Prostate gland (tissue), 2 donors: ENCODE data around the gene FAM222A. TPM values are rescaled to one million over a fixed set of nuclear protein-coding genes. Genes with fewer than 3 reads are reported as not detected.

Experiments used
- DNase-seq: peaks from one replicate; pipeline ENCODE4 v3.0.0-alpha.2; 2019; ENCODE audit warnings: low spot score
- H3K27ac ChIP-seq, 2 donors: fragments of 200-600 bp; sonication (generic); 2 replicates each; pipeline ENCODE4 v1.5.1; 2017 to 2019
- H3K27me3 ChIP-seq: fragments of 200-600 bp; sonication (generic); replicated peaks from 2 replicates; pipeline ENCODE4 v1.5.1; 2019; ENCODE audit not compliant: insufficient read depth
- H3K36me3 ChIP-seq, 2 donors: fragments of 200-600 bp; sonication (generic); 1 replicate in 1 of 2; 2 replicates in 1 of 2; pipeline versions ENCODE4 v1.5.1 to v1.8.1; 2017 to 2019
- H3K4me1 ChIP-seq: fragments of 200-600 bp; sonication (generic); replicated peaks from 2 replicates; pipeline ENCODE4 v1.5.1; 2019
- H3K4me3 ChIP-seq, 2 donors: fragments of 200-600 bp; sonication (generic); 2 replicates each; pipeline ENCODE4 v1.5.1; 2017 to 2019
- H3K9me3 ChIP-seq: fragments of 200-600 bp; sonication (generic); 2 replicates; pipeline ENCODE4 v1.5.1; 2017
- CTCF ChIP-seq, 4 experiments: fragments of 200-600 bp in 2 of 4; fragments of 450-650 bp in 2 of 4; sonication (generic) in 2 of 4; IDR thresholded peaks; 1 replicate in 3 of 4; 2 replicates in 1 of 4; pipeline ENCODE4 v1.5.1; 2016 to 2019; ENCODE audit warnings: antibody characterized with exemption in 4 of 4, mild to moderate bottlenecking in 2 of 4, moderate library complexity in 2 of 4
- POLR2A ChIP-seq: fragments of 450-650 bp; IDR thresholded peaks from one replicate; pipeline ENCODE4 v1.6.1; 2016; ENCODE audit warnings: antibody characterized with exemption, mild to moderate bottlenecking
- POLR2AphosphoS5 ChIP-seq: sonication (generic); formaldehyde crosslinking; IDR thresholded peaks from one replicate; pipeline ENCODE4 v1.6.1; 2017; ENCODE audit warnings: antibody characterized with exemption
- WGBS: methylation state at CpG from one replicate; pipeline ENCODE4 v1.1.5; 2018; 5-methylcytosine and 5-hydroxymethylcytosine counted together
- intact Hi-C: fragments of 100-400 bp; cut with DNase I; formaldehyde crosslinking; loops from one replicate; pipeline ENCODE4 v1.14.2; 2022
- total RNA-seq, 2 donors: library from RNA; depleted of rRNA; stranded (reverse); fragments of >200 nt; gene quantifications; one replicate each; pipeline ENCODE4 v1.1.0, GENCODE V29; 2016

FAM222A gene
- total RNA-seq, 2 donors from 2014 or later = 2.0 to 52.3 TPM

- WGBS = 42% methylated on average over 7 of the region's 7 CpGs
Observed at GRCh38 chr12:109678719-109679118, 34.9 kb upstream of the FAM222A start.

GRCh38 chr12:109679501-109680263, 33.9 kb upstream of the FAM222A start:
- peaks cover 11% of the 10 kb centered on the region for H3K4me1 ChIP-seq
- H3K27me3 ChIP-seq = no peaks in the 10 kb centered on the region
- no peaks in the 10 kb centered on the region for H3K9me3 ChIP-seq
- no peak for DNase-seq
- H3K36me3 ChIP-seq = no peaks in the 10 kb centered on the region
- WGBS = 50% methylated on average over 8 of the region's 8 CpGs
- H3K4me3 ChIP-seq = no peak overlapping the region
- H3K27ac ChIP-seq = peak overlapping the region in 1 of 2 donors; percentile 53
- TF ChIP-seq CTCF (IDR thresholded peaks at IDR 0.05) (no peak), POLR2AphosphoS5 (no peak), POLR2A (no peak)
- intact Hi-C loops = no loop called here

More at GRCh38 chr12:109678719-109679118, 34.9 kb upstream of the FAM222A start:
- H3K27me3 ChIP-seq = no peaks in the 10 kb centered on the region
- no peak overlapping the region for H3K27ac ChIP-seq
- no peak for TF ChIP-seq CTCF (IDR thresholded peaks at IDR 0.05)
- no peak for TF ChIP-seq POLR2A
- TF ChIP-seq POLR2AphosphoS5 = no peak
- intact Hi-C loops = no loop called here
- no peaks in the 10 kb centered on the region for H3K9me3 ChIP-seq
- no peak for DNase-seq
- no peaks in the 10 kb centered on the region for H3K36me3 ChIP-seq
- H3K4me1 ChIP-seq = peaks cover 11% of the 10 kb centered on the region
- H3K4me3 ChIP-seq = no peak overlapping the region

- DNase-seq = peak; percentile 77
- peak overlapping the region in 1 of 2 donors; percentile 53 for H3K27ac ChIP-seq
- 66% methylated on average over 4 of the region's 4 CpGs for WGBS
Observed at GRCh38 chr12:109680264-109681005, 33.2 kb upstream of the FAM222A start.

GRCh38 chr12:109681986-109682707, 31.5 kb upstream of the FAM222A start:
- Histone ChIP-seq H3K36me3 (no peaks in the 10 kb centered on the region), H3K27ac (peak overlapping the region in 1 of 2 donors; percentile 71), H3K27me3 (no peaks in the 10 kb centered on the region), H3K9me3 (no peaks in the 10 kb centered on the region), H3K4me3 (no peak overlapping the region), H3K4me1 (peaks cover 11% of the 10 kb centered on the region)
- no peak for TF ChIP-seq CTCF (IDR thresholded peaks at IDR 0.05)
- TF ChIP-seq POLR2A = no peak
- TF ChIP-seq POLR2AphosphoS5 = peak; percentile 82
- intact Hi-C loops = no loop called here
- no peak for DNase-seq
- 18% methylated on average over 7 of the region's 7 CpGs for WGBS

More at GRCh38 chr12:109680264-109681005, 33.2 kb upstream of the FAM222A start:
- H3K9me3 ChIP-seq = no peaks in the 10 kb centered on the region
- H3K4me3 ChIP-seq = no peak overlapping the region
- peaks cover 11% of the 10 kb centered on the region for H3K4me1 ChIP-seq
- peak; percentile 75 for TF ChIP-seq POLR2AphosphoS5
- TF ChIP-seq CTCF (IDR thresholded peaks at IDR 0.05) = no peak
- intact Hi-C loops = no loop called here
- H3K36me3 ChIP-seq = no peaks in the 10 kb centered on the region
- H3K27me3 ChIP-seq = no peaks in the 10 kb centered on the region
